GM19351 (cell line): ENCODE data around the gene TBXAS1.
A peak's percentile ranks its signal among the peaks of the same experiment; 100 is the strongest.

Source experiments
- ATAC-seq: cut with Tn5 transposase; IDR thresholded peaks from one replicate; pipeline ENCODE4 v1.9.1; 2021; ENCODE audit warnings: mild to moderate bottlenecking, moderate library complexity; ENCODE audit not compliant: unreplicated experiment

Gene TBXAS1

GRCh38 chr7:140039896-140040295 is 210.8 kb downstream of the TBXAS1 start:
- no peak for ATAC-seq

GRCh38 chr7:140041659-140042385 is 212.8 kb downstream of the TBXAS1 start:
- no peak for ATAC-seq

GRCh38 chr7:140042386-140042670 is 213.3 kb downstream of the TBXAS1 start:
- ATAC-seq, result no peak

- no peak for ATAC-seq
These were observed 215.2 kb downstream of the TBXAS1 start for GRCh38 chr7:140044251-140044650.

GRCh38 chr7:140045697-140046096 is 216.6 kb downstream of the TBXAS1 start:
- ATAC-seq, result no peak

- ATAC-seq, result no peak
These were observed 218.1 kb downstream of the TBXAS1 start for GRCh38 chr7:140047197-140047596.

- no peak for ATAC-seq
These were observed 219.1 kb downstream of the TBXAS1 start for GRCh38 chr7:140048138-140048537.

- no peak for ATAC-seq
These were observed 219.9 kb downstream of the TBXAS1 start for GRCh38 chr7:140048989-140049338.

- ATAC-seq, result no peak
These were observed 220.4 kb downstream of the TBXAS1 start for GRCh38 chr7:140049339-140050024.

- no peak for ATAC-seq
These were observed 221.0 kb downstream of the TBXAS1 start for GRCh38 chr7:140050100-140050499.

- no peak for ATAC-seq
These were observed 222.8 kb downstream of the TBXAS1 start for GRCh38 chr7:140051820-140052219.

GRCh38 chr7:140053812-140054539 is 224.9 kb downstream of the TBXAS1 start:
- ATAC-seq, result peak; percentile 93

GRCh38 chr7:140054751-140055150 is 225.7 kb downstream of the TBXAS1 start:
- no peak for ATAC-seq

- ATAC-seq, result no peak
These were observed 226.8 kb downstream of the TBXAS1 start for GRCh38 chr7:140055833-140056232.

GRCh38 chr7:140056431-140057142 is 227.5 kb downstream of the TBXAS1 start:
- no peak for ATAC-seq

GRCh38 chr7:140057143-140057535 is 228.1 kb downstream of the TBXAS1 start:
- ATAC-seq, result no peak

GRCh38 chr7:140058517-140058916 is 229.5 kb downstream of the TBXAS1 start:
- ATAC-seq, result no peak

GRCh38 chr7:140059273-140060242 is 230.5 kb downstream of the TBXAS1 start:
- no peak for ATAC-seq

- ATAC-seq, result no peak
These were observed 231.2 kb downstream of the TBXAS1 start for GRCh38 chr7:140060243-140060630.
